ENCODE data around the gene STEAP1. TPM values are rescaled to one million over a fixed set of nuclear protein-coding genes. Genes with fewer than 3 reads are reported as not detected.

The STEAP1 gene
- total RNA-seq, 1 donor = 39.1 TPM

- DNase-seq (ENCODE audit: insufficient read length, low spot score, missing footprints) = no peak
- no peak for TF ChIP-seq CTCF (IDR thresholded peaks at IDR 0.05; ENCODE audit: extremely low read depth, low read depth, low read length)
- no peaks in the 10 kb centered on the region for H4K20me1 ChIP-seq (ENCODE audit: insufficient read depth, low read length)
- peaks cover 2% of the 10 kb centered on the region for H3K9me3 ChIP-seq (ENCODE audit: low read depth, low read length)
- no peaks in the 10 kb centered on the region for H3K27me3 ChIP-seq (ENCODE audit: insufficient read depth, low read length)
- no peaks in the 10 kb centered on the region for H3K36me3 ChIP-seq (ENCODE audit: insufficient read depth, low read length)
- peak overlapping the region; percentile 19 for H3K27ac ChIP-seq (ENCODE audit: low read depth, low read length)
- peak overlapping the region; percentile 48 for H3K4me2 ChIP-seq (ENCODE audit: insufficient read depth, low read length)
- peak overlapping the region; percentile 37 for H2AFZ ChIP-seq (ENCODE audit: low read length)
- no peak overlapping the region for H3K4me3 ChIP-seq (ENCODE audit: insufficient read depth, low read length)
- H3K4me1 ChIP-seq (ENCODE audit: insufficient read depth, low read length) = peaks cover 10% of the 10 kb centered on the region
- H3K79me2 ChIP-seq (ENCODE audit: insufficient read depth, low read length) = no peaks in the 10 kb centered on the region
Measured at GRCh38 chr7:90172624-90173023, 18.4 kb downstream of the STEAP1 start.

DNA sequence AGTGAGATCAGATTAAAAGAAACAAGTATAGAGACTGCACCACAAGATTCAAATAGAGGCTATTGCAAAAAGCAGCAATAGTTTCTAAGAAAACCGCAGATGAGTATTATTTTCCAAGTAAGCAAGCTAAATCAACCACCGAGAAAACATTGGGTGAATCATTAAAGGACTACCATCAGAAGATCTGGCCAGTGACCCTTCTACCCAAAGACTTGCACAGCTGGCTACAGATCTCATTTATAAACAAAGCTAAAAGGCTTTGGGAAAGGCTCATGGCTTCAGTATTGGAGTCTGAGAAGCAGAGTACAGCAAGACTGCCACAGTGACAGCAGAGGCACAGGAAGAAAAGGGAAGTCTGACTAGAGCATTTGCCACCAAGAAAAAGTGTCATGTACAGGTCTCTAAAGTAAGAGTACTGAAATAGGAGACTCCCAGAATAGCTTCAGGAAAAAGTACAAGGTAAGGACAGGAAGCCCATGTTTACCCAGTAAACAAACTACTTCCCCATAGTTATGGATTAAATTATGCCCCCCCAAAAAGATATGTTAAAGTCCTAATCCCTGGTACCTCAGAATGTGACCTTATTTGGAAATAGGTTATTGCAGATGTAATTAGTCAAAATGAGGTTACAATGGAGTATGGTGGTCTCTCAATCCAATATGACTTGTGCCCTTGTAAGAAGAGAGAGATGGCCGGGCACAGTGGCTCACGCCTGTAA is 19.0 kb downstream of the STEAP1 start:
- TF ChIP-seq CTCF (IDR thresholded peaks at IDR 0.05; ENCODE audit: extremely low read depth, low read depth, low read length) = no peak
- Histone ChIP-seq H3K4me1 (ENCODE audit: insufficient read depth, low read length) (peaks cover 16% of the 10 kb centered on the region), H3K27ac (ENCODE audit: low read depth, low read length) (peak overlapping the region; percentile 26), H3K79me2 (ENCODE audit: insufficient read depth, low read length) (no peaks in the 10 kb centered on the region), H3K36me3 (ENCODE audit: insufficient read depth, low read length) (no peaks in the 10 kb centered on the region), H3K4me3 (ENCODE audit: insufficient read depth, low read length) (no peak overlapping the region), H3K4me2 (ENCODE audit: insufficient read depth, low read length) (peak overlapping the region; percentile 48), H2AFZ (ENCODE audit: low read length) (peak overlapping the region; percentile 37), H3K27me3 (ENCODE audit: insufficient read depth, low read length) (no peaks in the 10 kb centered on the region), H4K20me1 (ENCODE audit: insufficient read depth, low read length) (no peaks in the 10 kb centered on the region), H3K9me3 (ENCODE audit: low read depth, low read length) (peaks cover 2% of the 10 kb centered on the region)
- peak; percentile 73 for DNase-seq (ENCODE audit: insufficient read length, low spot score, missing footprints)

DNA sequence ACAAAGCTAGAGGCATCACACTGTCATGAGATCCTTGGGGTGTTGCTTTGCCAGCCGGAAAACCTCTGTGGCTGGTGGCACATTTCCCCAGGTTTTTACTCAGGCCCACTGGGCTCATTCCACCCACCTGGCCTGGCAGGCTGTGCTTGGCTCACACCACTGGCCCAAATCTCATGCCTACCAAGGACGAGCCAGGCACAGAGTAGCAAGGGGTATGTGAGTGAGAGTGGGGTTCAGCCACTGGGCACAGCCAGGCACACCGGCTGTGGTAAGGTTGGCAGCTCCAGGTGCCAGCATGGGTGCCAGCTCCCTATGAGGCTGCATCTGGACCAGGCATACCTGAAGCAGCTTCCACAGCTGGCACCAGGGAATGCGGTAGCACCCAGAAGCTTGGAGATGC is 21.4 kb downstream of the STEAP1 start:
- no peak for DNase-seq (ENCODE audit: insufficient read length, low spot score, missing footprints)

More for the DNA sequence above, 21.4 kb downstream of the STEAP1 start:
- Histone ChIP-seq H3K4me1 (ENCODE audit: insufficient read depth, low read length) (peaks cover 40% of the 10 kb centered on the region), H3K27ac (ENCODE audit: low read depth, low read length) (no peak overlapping the region), H3K4me3 (ENCODE audit: insufficient read depth, low read length) (no peak overlapping the region), H3K27me3 (ENCODE audit: insufficient read depth, low read length) (no peaks in the 10 kb centered on the region), H4K20me1 (ENCODE audit: insufficient read depth, low read length) (no peaks in the 10 kb centered on the region), H3K9me3 (ENCODE audit: low read depth, low read length) (peaks cover 2% of the 10 kb centered on the region), H3K36me3 (ENCODE audit: insufficient read depth, low read length) (no peaks in the 10 kb centered on the region), H2AFZ (ENCODE audit: low read length) (no peak overlapping the region), H3K79me2 (ENCODE audit: insufficient read depth, low read length) (no peaks in the 10 kb centered on the region), H3K4me2 (ENCODE audit: insufficient read depth, low read length) (no peak overlapping the region)
- TF ChIP-seq CTCF (IDR thresholded peaks at IDR 0.05; ENCODE audit: extremely low read depth, low read depth, low read length) = no peak

All from osteoblast (primary cell).